Endodermal cell (in vitro differentiated cells): ENCODE measurements around the gene SMG6. TPM values are rescaled to one million over a fixed set of nuclear protein-coding genes. Genes with fewer than 3 reads are reported as not detected.

Experiments used
- DNase-seq: peaks from one replicate; pipeline ENCODE4 v3.0.0-alpha.2; 2017
- H3K27ac ChIP-seq: 2 replicates; pipeline ENCODE4 v1.5.1; 2013; ENCODE audit warnings: mild to moderate bottlenecking, low read depth, low read length, moderate library complexity
- H3K27me3 ChIP-seq: 2 replicates; pipeline ENCODE4 v1.6.1; 2013; ENCODE audit warnings: mild to moderate bottlenecking, low read length, moderate library complexity; ENCODE audit not compliant: insufficient read depth, control insufficient read depth, poor library complexity, severe bottlenecking
- H3K36me3 ChIP-seq: 2 replicates; pipeline ENCODE4 v1.7.0; 2013; ENCODE audit warnings: mild to moderate bottlenecking, low read length, moderate library complexity; ENCODE audit not compliant: control insufficient read depth, insufficient read depth
- H3K4me1 ChIP-seq: one replicate; pipeline ENCODE4 v1.7.0; 2013; ENCODE audit warnings: low read length; ENCODE audit not compliant: control insufficient read depth, insufficient read depth
- H3K4me3 ChIP-seq: 2 replicates; pipeline ENCODE4 v1.5.1; 2013; ENCODE audit warnings: mild to moderate bottlenecking, low read length, moderate library complexity
- H3K9ac ChIP-seq: 2 replicates; pipeline ENCODE4 v1.6.1; 2013; ENCODE audit warnings: mild to moderate bottlenecking, low read length, moderate library complexity; ENCODE audit not compliant: poor library complexity, severe bottlenecking; ENCODE audit errors: extremely low read depth
- H3K9me3 ChIP-seq: 2 replicates; pipeline ENCODE4 v1.6.1; 2013; ENCODE audit warnings: mild to moderate bottlenecking, low read length, moderate library complexity; ENCODE audit not compliant: control insufficient read depth
- H3K27ac Mint-ChIP-seq: 2 replicates; pipeline ENCODE4 v1.8.0; 2020; ENCODE audit warnings: mixed read lengths
- H3K27me3 Mint-ChIP-seq: 2 replicates; pipeline ENCODE4 v1.8.0; 2021; ENCODE audit warnings: mild to moderate bottlenecking, mixed read lengths; ENCODE audit not compliant: insufficient read depth
- H3K36me3 Mint-ChIP-seq: 2 replicates; pipeline ENCODE4 v1.8.0; 2020; ENCODE audit warnings: low read depth, mixed read lengths
- H3K4me1 Mint-ChIP-seq: 2 replicates; pipeline ENCODE4 v1.8.0; 2020; ENCODE audit warnings: mixed read lengths
- H3K4me3 Mint-ChIP-seq: 2 replicates; pipeline ENCODE4 v1.8.0; 2020; ENCODE audit warnings: mild to moderate bottlenecking, moderate library complexity, mixed read lengths
- H3K9me3 Mint-ChIP-seq: 2 replicates; pipeline ENCODE4 v1.8.0; 2020; ENCODE audit warnings: mild to moderate bottlenecking, mixed read lengths
- CTCF ChIP-seq: fragments of 200-600 bp; sonication (generic); conservative IDR thresholded peaks from 2 replicates; pipeline ENCODE4 v1.5.0; 2021; ENCODE audit warnings: antibody characterized with exemption, mild to moderate bottlenecking
- WGBS, 2 experiments: methylation state at CpG; one replicate each; pipeline versions ENCODE4 v1.1.5 to v1.1.7; 2013; ENCODE audit warnings: missing lambda C conversion rate in 2 of 2, mixed read lengths in 1 of 2; ENCODE audit not compliant: insufficient coverage in 1 of 2, insufficient read length in 1 of 2; 5-methylcytosine and 5-hydroxymethylcytosine counted together
- total RNA-seq, 2 donors: library from RNA; stranded (reverse); fragmentation: NEBNext Ultra II Directional in 1 of 2; extraction: Animal tissue kit (Norgen Biotek cat#: 25700) in 1 of 2; gene quantifications; 2 replicates in 1 of 2; 3 replicates in 1 of 2; pipeline ENCODE4 v1.2.1, GENCODE V29; 2021

Gene SMG6
- total RNA-seq, 2 donors from 2014 or later: 44.3 to 56.7 TPM

- WGBS, 2 experiments: 0 to 2% methylated on average over 5 to 55 of the region's 55 CpGs
- Mint-ChIP-seq H3K27me3 (peaks cover 76% of the 10 kb centered on the region), H3K27ac (peak overlapping the region; percentile 2), H3K4me3 (peak overlapping the region; percentile 72), H3K9me3 (peaks cover 4% of the 10 kb centered on the region), H3K36me3 (no peaks in the 10 kb centered on the region), H3K4me1 (peaks cover 12% of the 10 kb centered on the region)
- Histone ChIP-seq H3K27me3 (peaks cover 5% of the 10 kb centered on the region), H3K4me3 (peak overlapping the region; percentile 86), H3K9me3 (no peaks in the 10 kb centered on the region), H3K9ac (no peak overlapping the region), H3K36me3 (peaks cover 4% of the 10 kb centered on the region), H3K4me1 (peaks cover 1% of the 10 kb centered on the region), H3K27ac (no peak overlapping the region)
- peak; percentile 77 for TF ChIP-seq CTCF
- DNase-seq: peak; percentile 92
Measured at GRCh38 chr17:2025622-2026309, 277.8 kb downstream of the SMG6 start.

GRCh38 chr17:2025220-2025621 lies 278.4 kb downstream of the SMG6 start, which contains the start of gene RTN4RL1:
Gene RTN4RL1, minus strand, starts transcription at chr17:2025334. Its CDS starts 469 bp downstream, at chr17:2024865.
- DNase-seq: peak; percentile 90
- peaks cover 12% of the 10 kb centered on the region for H3K4me1 Mint-ChIP-seq
- Histone ChIP-seq H3K9me3 (no peaks in the 10 kb centered on the region), H3K4me3 (peak within 1 kb of the TSS; percentile 86), H3K27ac (no peak within 1 kb of the TSS), H3K9ac (peak within 1 kb of the TSS; percentile 75), H3K36me3 (peaks cover 7% of the 10 kb centered on the region), H3K27me3 (peaks cover 11% of the 10 kb centered on the region), H3K4me1 (no peaks in the 10 kb centered on the region)
- peak within 1 kb of the TSS; percentile 2 for H3K27ac Mint-ChIP-seq
- peak within 1 kb of the TSS; percentile 72 for H3K4me3 Mint-ChIP-seq
- no peak for TF ChIP-seq CTCF
- peaks cover 4% of the 10 kb centered on the region for H3K9me3 Mint-ChIP-seq
- H3K36me3 Mint-ChIP-seq: no peaks in the 10 kb centered on the region
- H3K27me3 Mint-ChIP-seq: peaks cover 81% of the 10 kb centered on the region
- WGBS, 2 experiments: 0% methylated on average over 11 to 47 of the region's 47 CpGs

DNA sequence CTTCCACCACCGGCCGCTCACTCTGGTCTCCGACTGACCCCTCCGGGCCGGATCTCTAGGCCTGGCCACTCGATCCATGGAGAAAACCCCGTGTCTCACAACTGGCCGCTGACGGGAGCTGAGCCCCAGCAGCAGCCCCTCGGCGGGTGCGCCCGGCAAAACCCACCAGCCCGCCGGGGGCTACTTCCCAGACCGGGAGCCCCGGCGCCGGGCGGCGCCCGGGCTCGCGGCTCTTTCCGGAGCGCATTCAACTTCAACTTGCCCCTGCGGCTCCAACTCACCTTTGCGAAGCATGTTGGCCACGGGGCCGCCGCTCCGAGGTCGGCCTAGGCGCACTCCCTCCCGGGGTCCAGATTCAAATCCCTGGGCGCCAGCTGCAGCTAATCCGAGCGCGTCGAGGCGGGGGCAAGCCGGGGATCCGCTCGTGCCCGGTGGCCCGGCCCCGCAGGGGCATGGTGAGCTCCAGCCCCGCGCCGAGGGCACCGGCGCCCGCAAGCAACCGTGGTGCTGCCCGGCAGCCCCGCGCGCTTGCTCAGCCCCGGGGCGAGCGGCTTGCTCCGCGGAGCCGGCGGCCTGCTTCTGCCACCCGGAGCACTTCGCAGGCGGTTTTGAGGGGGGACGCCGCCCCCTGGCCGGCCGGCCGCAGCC lies 278.9 kb downstream of the SMG6 start:
- H3K9me3 ChIP-seq: no peaks in the 10 kb centered on the region
- peak; percentile 85 for DNase-seq
- Mint-ChIP-seq H3K9me3 (peaks cover 4% of the 10 kb centered on the region), H3K4me1 (peaks cover 17% of the 10 kb centered on the region), H3K4me3 (peak overlapping the region; percentile 72), H3K36me3 (no peaks in the 10 kb centered on the region), H3K27ac (no peak overlapping the region), H3K27me3 (peaks cover 85% of the 10 kb centered on the region)
- no peaks in the 10 kb centered on the region for H3K4me1 ChIP-seq
- TF ChIP-seq CTCF: no peak
- peak overlapping the region; percentile 75 for H3K9ac ChIP-seq
- H3K27me3 ChIP-seq: peaks cover 12% of the 10 kb centered on the region
- H3K4me3 ChIP-seq: peak overlapping the region; percentile 86
- H3K36me3 ChIP-seq: peaks cover 10% of the 10 kb centered on the region
- 1% methylated on average over 35 to 73 of the region's 73 CpGs for WGBS, 2 experiments
- no peak overlapping the region for H3K27ac ChIP-seq
